ENCODE data around the gene SPOCK2. TPM values are rescaled to one million over a fixed set of nuclear protein-coding genes. Genes with fewer than 3 reads are reported as not detected.

The SPOCK2 gene
- total and polyA plus RNA-seq, 2 of the 4 experiments (the other 2 are of a cell fraction), result 0.02 TPM; not detected in 1

GRCh38 chr10:72009051-72009424, 79.3 kb downstream of the SPOCK2 start (continued):
- TF ChIP-seq CTCF (conservative IDR thresholded peaks at IDR 0.05; ENCODE audit: low read depth, low read length) (no peak), POLR2A (IDR thresholded peaks at IDR 0.05; ENCODE audit: low read depth, low read length) (no peak), RCOR1 (IDR thresholded peaks at IDR 0.05; ENCODE audit: insufficient replicate concordance, low read length) (no peak), NFE2L2 (IDR thresholded peaks at IDR 0.05; ENCODE audit: low read depth, low read length) (no peak), CHD1 (IDR thresholded peaks at IDR 0.05; ENCODE audit: low read depth, low read length) (no peak)

Other genes starting within 250 kb of the SPOCK2 start
- 216 and 221 TPM in 2 replicates for gene PSAP, start 237.3 kb downstream of the SPOCK2 start, total RNA-seq (2012; rRNA removed)
- 876 TPM in 2 replicates for gene PSAP, start 237.3 kb downstream of the SPOCK2 start, polyA plus RNA-seq (2012; rRNA removed)
- 9.0 and 10.6 TPM in 2 replicates for gene CHST3, start 124.2 kb downstream of the SPOCK2 start, total RNA-seq (2012; rRNA removed)
- 8.6 and 9.1 TPM in 2 replicates for gene CHST3, start 124.2 kb downstream of the SPOCK2 start, polyA plus RNA-seq (2012; rRNA removed)
- 26.3 and 35.3 TPM in 2 replicates for gene ANAPC16, start 127.5 kb upstream of the SPOCK2 start, total RNA-seq (2012; rRNA removed)
- gene ANAPC16, start 127.5 kb upstream of the SPOCK2 start, polyA plus RNA-seq (2012; rRNA removed), result 17.4 and 25.2 TPM in 2 replicates
- gene ASCC1, start 127.7 kb upstream of the SPOCK2 start, total RNA-seq (2012; rRNA removed), result 21.0 and 21.9 TPM in 2 replicates
- 12.3 and 15.9 TPM in 2 replicates for gene ASCC1, start 127.7 kb upstream of the SPOCK2 start, polyA plus RNA-seq (2012; rRNA removed)
- 108 and 110 TPM in 2 replicates for gene DDIT4, start 185.4 kb upstream of the SPOCK2 start, total RNA-seq (2012; rRNA removed)
- gene DDIT4, start 185.4 kb upstream of the SPOCK2 start, polyA plus RNA-seq (2012; rRNA removed), result 31.0 and 59.6 TPM in 2 replicates